HS-27A (cell line): ENCODE measurements around the gene PADI3.

Source experiments
- DNase-seq: peaks from one replicate; pipeline ENCODE4 v3.0.0-alpha.2; 2012; ENCODE audit warnings: low read depth, missing footprints

The PADI3 gene

DNA sequence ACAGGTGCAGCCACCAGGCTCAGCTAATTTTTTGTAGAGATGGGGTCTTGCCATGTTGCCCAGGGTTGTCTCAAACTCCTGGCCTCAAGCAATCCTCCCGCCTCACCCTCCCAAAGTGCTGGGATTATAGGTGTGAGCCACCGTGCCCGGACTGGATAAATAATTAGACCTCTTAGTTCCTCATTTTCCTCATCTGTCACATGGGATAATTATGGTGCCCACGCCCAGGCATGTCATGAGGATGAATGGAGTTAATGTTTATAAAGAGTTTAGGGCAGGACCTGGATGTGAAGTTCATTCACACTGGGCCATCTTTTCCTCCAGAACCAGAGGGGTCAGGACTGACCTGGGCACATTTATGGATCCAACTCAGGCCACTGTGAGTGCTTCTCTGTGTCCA, 23.7 kb downstream of the PADI3 start:
- DNase-seq: no peak

DNA sequence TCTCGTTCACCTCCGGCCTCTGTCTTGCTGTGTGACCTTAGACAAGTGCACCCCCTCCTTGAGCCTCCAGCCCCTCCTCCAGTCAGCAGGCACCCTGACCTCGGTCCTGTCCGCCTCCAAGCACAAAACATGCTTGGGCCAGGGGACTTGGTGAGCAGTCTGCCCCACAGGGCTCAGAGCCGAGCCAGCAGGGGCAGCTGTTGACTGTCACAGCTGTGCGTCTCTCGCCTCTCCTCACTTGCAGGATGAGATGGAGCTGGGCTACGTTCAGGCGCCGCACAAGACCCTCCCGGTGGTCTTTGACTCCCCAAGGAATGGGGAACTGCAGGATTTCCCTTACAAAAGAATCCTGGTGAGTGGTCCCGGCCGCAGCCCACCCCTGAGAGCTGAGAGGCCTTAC, 24.2 kb downstream of the PADI3 start:
- DNase-seq: no peak

DNA sequence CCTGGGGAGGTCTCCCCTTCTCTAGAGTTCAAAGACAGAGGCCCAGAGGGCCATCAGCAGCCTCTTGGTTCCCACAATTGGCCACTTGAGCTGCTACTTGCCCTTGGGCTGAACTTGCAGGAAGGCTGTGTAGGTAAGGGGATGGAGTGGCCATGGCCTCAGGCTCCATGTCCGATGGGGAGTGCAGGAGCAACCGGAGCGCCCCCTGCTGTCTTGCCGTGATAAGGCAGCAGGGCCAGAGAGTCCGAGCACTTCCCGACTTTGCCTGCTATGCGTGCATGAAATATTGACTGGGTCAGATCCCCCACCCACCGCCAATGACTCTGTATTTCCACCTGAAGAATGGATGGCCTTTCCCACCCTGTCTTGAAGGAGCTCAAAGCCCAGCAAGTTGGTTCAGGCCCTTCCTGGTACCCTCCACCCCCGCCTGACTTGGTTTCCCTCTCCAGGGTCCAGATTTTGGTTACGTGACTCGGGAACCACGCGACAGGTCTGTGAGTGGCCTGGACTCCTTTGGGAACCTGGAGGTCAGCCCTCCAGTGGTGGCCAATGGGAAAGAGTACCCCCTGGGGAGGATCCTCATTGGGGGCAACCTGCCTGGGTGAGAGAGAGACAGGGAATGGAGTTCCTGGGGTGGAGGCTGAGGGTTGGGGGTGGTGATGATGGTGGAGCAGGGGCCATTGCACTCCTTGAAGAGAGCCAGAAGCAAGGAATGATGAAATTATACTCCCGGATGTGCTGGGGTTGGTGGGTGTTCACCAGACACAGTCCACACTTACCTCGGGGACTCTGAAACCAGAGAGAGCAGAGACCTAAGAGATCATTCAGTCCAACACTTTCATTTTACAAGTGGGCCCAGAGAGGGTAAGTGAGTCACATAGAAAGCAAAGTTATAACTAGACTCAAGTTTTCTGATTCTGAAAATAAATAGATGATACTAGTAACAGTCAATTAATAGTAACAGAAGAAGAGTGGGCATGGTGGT, 25.6 kb downstream of the PADI3 start:
- DNase-seq: peak; percentile 61

DNA sequence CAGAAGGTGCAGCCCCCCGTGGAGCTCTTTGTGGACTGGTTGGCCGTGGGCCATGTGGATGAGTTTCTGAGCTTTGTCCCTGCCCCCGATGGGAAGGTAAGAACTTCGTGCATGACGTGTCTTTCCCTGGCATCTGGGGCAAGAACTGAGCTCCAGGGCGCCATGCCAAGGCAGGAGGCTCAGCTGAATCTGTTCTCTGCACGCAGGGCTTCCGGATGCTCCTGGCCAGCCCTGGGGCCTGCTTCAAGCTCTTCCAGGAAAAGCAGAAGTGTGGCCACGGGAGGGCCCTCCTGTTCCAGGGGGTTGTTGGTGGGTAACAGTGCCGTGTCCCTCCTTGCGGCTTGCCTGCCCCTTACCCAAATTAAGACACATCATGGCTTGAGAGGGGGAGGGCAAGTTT, 27.7 kb downstream of the PADI3 start:
- no peak for DNase-seq

DNA sequence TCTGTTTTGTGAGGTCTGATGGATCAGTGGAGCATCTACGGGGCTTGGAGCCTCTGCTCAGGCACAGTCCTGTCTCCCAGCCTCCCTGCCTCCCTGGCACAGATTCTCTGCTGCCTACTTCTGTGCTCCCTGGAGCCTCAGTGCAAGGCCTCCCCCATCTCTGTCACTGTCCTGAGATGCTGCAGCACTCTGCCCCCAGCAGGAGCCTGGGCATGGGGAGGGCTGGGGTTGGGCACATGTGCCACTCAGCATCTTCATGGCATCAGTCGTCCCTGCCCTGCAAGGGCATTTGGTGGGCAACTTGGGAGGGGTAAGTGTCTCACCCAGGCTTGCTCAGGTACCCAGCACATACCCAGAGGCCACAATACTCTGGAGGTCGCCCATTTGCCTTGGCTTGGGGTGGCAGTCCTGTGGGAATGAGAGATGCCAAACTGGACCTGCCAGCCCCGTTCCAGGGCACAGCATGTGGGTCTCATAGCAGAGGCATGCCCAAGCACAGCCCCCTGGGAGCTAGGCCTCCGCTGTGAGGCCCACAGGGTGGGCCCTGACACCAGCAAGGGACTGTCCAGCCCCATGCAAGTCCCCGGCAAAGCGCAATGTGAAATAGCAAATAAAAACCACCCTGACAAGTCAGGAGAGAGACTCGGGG, 28.7 kb downstream of the PADI3 start:
- DNase-seq: no peak

DNA sequence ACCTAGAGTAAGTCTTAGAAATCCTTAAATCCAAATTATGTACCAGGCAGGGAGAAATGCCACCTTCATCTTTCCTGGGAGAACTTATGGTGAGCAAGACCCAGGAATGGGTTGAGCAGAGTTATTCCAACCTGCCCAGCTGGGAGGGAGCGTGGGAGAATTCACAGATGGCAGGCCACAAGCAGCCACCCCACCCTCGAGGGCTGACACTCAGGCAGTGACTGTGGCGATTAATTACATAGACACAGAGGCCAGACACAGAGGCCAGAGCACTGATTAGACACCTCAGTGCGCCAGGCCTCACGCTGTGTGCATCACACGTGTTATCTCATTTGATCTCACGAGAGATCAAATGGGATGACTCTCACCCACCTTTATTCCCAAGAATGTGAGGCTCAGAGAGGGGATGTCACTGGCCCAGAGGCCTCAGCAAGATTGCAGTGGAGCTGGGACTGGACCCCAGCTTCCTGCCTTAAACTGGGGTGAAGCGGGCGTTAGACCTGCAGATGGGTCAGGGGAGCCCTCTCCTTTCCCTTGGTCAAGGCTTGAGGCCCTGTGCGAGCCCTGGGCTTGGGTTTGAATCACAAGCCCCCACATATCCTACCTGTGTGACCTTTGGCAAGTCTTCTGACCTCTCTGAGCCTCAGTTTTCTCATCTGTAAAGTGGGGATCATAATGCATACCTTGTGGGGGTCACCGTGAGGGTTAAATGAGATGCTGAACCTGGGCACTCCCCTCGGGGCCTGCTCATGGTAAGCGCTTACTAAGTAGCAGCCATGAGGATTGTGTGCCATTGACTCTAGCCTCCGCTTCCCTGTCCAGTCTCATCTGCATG, 30.3 kb downstream of the PADI3 start:
- DNase-seq: no peak

DNA sequence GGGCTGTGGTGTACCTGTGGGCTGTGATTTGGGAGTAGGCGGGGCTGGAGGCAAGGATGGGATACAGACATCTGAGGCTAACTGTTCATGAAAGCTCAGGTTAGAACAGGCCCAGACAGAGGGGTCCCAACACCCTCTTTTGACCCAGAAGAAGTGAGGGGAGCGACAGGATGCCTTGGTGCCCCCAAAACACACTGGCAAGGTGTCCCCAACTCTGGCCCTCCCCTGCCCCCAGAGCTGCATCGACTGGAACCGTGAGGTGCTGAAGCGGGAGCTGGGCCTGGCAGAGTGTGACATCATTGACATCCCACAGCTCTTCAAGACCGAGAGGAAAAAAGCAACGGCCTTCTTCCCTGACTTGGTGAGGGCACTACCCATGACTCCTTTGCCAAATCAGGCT, 31.5 kb downstream of the PADI3 start:
- DNase-seq: no peak

DNA sequence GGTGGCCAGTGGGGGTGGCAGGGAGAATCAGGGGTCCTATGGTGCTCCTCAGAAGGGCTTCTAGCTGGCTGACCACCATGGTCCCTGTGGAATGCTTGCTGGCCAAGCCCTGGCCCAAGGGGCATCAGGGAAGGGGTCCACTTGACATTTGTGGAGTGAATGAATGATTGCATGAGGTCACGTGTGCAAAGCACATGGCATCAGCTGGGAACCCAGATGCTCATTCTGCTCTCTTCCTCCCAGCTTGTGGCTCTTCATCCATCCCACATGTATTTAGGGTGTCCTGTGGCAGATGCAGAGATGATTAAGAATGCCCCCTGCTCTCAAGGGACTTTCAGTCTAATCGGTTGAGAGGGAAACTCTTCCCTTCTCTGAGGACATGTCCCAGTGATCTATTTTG, 32.0 kb downstream of the PADI3 start:
- DNase-seq: no peak

DNA sequence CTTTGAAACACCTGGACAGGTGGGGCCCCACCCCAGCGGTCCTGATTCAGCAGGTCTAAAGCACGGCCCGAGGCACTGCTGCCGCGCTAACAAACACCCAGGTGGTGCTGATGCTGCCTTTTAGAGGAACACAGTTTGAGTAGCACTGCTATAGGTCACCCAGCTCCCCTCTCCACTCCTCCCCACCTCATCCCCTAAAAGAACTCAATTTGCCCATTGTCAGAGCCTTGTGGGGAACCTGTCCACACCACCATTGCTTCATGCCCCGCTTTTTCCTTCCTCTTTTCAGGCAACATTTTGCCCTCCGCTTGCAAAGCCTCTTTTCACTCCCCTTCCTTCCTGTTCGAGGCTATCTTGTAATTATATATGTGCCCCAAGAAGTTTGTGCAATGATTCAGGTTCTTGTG, 32.9 kb downstream of the PADI3 start:
- no peak for DNase-seq

DNA sequence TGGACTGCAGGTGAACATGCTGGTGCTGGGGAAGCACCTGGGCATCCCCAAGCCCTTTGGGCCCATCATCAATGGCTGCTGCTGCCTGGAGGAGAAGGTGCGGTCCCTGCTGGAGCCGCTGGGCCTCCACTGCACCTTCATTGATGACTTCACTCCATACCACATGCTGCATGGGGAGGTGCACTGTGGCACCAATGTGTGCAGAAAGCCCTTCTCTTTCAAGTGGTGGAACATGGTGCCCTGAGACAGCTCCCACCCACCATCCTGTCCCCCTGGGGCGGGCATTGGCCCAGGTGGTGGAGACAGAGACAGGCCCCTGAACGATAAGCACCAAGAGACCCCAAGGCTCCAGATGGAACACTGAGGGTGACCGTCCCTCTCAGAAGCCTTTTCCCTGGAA, 33.9 kb downstream of the PADI3 start:
- DNase-seq: no peak

DNA sequence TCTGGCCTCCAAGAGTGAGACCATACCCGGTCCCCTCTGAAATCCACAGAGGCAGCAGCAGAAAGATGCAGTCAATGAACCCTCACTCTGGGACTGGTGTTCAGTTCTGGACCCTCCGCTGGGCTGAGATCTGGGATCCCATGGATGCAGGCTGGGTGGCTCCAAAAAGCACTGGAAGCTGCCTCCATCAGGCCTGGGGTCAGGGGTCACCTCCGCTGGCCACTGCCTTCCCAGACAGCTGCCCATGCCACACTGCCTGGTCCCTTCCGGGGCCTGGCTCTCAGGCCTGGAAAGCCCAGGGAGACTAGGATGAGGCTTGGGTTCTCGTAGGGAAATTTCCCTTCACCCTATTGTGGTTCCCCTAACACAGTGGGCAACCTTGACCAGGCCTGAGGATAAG, 37.7 kb downstream of the PADI3 start:
- DNase-seq: no peak

DNA sequence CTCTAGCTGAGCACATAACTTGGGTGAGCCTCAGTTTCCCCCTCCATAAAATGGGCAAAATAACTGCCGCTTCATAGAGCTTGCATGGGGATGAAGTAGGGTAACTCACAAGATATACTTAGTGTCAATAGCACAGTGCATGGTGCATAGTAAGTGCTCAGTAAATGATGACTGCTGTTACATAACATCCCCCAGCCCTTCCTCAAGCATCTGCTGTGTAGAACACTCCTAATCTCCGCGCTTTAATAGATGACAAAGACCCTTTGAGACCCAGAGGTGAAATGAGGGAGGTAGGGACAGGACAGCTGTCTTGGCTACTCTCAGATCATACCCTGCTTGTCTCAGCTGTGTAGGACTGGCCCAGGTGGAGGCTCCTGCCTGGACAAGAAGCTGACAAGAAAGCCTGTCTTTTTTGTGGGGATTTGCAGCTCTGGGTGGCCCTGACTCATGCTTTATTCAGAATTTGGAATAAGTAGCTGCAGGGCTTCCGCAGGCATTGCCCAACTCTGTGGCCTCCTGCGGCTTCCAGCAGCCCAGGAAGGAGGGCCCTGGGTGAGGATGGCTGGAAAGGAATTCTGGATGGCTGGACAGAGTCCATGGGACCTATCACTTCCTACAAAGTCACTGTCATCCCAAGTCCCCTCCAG, 38.4 kb downstream of the PADI3 start:
- DNase-seq: peak; percentile 36

DNA sequence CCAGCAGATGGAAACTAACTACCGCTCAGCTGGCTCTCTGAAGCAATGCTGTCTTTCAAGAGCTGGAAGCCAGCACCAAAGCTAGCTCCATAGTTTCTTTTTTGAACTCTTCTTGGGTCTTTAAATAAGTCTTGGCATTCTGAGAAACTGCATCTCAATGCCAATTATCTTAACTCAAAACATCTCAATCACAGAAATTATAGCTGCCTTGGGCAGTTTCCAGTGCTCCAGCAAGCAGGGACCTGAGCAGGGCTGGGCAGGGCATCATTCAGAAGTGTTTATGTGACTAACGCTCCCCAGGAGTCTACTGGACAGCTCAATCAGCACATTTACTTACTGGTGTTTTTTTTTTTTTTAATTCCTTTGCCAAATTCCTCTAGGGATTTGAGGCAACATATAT, 40.8 kb downstream of the PADI3 start:
- DNase-seq: no peak

DNA sequence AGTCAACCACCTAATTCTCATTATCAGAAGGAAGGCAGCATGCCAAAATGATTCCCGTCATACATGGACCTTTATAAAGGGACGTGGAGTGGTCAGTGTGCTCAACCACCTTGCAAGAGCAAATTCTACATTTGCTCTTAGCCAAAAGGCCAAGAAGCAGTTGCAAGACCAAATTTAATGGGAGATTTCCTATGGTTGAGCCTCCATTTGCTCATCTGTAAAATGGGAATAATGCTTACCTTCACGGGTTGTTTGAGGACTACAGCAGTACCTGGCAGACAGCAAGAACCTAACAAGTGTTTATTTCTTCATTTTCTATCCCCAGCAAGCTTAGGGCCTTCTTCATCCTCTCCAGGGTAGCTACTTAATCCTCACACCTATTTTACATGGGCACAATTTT, 41.7 kb downstream of the PADI3 start:
- no peak for DNase-seq

DNA sequence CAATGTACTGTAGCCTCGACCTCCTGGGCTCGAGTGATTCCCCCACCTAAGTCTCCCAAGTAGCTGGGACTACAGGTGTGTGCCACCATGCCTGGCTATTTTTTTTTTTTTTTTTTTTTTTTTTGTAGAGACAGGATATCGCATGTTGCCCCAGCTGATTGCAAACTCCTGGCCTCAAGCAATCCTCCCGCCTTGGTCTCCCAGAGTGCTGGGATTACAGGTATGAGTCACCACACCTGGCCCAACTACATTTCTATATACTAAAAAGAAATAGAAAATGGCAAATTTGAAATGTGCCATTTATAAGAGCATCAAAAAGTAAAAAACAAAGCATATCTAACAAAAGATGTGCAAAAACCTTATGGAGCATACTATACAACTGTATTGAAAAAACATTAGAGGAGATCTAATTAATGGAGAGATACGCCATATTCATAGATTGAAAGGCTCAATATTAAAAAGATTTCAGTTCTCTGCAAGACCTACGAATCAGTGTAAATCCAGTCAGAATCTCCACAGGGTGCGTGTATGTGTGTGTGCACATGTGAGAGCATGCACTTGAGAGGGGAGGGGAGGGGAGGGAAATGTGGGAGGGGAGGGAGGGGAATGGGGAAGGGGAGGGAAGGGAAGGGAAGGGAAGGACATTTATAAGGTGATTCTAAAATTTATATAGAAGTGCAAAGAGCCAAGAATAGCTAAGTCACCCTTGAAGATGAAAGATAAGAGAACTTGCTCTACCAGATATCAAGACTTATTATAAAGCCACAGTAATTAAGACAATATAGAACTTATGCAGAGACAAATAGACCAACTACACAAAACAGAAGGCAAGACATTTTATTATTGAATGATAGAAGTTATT, 43.6 kb downstream of the PADI3 start:
- no peak for DNase-seq

DNA sequence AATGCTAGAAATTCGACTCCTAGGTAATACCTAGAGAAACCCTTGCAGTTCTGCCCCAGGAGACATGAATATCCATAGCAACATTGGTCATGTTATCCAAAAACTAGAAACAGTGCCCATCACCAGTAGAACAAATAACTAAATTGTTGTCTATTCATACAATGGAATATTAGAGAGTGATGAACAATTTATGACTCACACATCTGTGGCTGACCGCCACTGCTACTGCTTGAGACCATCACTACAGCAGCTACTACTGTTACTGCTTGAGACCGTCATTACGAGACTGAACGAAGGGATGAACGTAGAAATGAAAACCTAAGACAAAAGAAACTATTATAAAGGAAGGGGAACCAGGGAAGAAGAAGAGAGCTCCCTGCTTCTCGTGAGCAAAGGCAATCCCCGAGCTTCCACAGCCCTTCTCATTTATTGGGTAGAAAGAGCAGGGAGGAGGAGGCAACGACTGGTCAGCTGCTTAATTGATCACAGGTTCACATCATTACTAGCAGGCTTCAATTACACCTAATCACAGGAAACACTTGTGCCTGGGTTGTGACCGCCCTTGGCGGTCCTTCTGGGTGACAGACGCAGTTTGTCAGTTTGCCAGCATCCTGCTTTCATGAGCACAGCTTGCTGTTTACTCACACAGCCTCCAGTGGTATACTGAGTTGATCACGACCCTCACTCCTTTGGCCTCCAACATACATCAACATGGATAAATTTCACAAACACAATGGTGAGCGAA, 45.0 kb downstream of the PADI3 start:
- no peak for DNase-seq

DNA sequence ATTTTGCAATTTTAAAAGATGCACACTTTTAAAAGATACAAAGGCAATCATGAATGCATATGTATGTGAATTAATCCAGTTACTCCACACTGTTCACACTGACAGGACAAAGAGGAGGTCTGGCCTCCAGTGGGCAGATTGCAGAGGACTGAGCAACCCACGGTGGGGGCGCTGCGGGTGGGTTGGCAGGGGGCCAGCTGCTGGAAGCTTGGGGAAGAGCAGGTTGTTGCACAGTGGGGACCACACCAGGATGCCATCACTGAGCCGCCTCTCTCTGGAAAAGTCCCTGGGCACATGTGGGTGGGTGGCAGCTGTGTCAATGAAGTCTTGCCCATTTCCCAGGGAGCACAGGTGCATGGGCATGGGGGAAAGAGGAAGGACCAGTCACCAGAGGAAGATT, 46.4 kb downstream of the PADI3 start:
- DNase-seq: no peak

DNA sequence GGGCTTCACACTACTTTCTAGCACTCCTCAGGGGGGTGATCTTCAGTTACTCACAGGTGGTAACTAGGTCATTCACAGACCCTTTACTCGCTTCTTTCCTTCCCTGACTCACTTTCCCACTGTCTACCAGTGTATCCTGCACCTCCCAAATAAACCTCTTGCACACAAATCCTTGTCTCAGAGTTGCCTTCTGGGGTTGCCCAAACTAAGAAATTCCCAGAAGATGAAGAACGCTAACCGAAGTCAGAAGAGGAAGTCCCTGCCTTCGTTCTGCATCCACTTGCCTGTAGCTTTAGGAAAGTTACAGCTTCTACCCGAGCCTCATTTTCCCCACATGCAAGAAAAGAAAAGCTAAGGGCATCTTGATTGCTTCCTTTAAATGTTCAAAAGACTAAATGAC, 47.2 kb downstream of the PADI3 start:
- no peak for DNase-seq

DNA sequence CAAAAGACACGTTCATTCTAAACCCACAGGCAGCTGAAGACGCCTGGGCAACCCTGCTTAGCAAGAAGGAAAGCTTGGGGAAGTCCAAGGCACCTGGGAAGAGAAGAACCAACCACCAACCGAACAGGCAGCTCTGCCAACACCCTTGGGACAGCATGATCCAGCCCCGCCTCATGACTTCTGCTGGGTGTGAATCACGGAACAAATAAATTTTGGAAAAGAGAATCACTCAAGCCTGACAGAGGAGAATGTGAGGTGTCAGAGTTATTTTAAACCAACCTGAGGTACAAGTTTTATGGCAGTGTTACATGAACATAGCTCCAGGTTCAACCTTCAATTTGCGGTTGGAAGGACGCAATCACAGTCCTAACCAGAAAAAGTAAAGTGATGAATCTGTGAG, 49.1 kb downstream of the PADI3 start:
- DNase-seq: no peak

DNA sequence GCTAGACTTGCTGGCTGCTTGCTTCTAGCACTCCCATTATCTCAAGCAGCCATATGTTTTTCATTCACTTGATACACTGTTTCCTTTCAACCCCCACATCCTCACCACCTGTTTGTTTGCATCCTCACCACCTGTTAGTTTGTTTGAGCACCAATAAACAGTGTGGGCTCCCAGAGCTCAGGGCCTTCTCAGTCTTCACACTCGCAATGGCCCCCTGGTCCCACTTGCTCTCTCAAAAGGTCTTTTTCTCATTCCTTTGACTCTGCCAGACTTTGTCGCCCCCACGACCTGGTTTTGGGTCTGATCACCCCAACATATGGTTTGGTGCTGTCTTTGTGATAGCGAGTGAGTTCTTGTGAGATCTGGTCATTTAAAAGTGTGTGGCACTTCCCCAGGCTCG, 52.9 kb downstream of the PADI3 start:
- DNase-seq: no peak
